Measurements from ENCODE around the gene CST3. TPM values are rescaled to one million over a fixed set of nuclear protein-coding genes. Genes with fewer than 3 reads are reported as not detected.

The CST3 gene
- total RNA-seq, 1 experiment from 2014 or later, result 331 TPM

- no peak within 1 kb of the TSS for H3K9ac ChIP-seq (ENCODE audit: low read length)
- H3K79me2 ChIP-seq (ENCODE audit: low read length), result no peaks in the 10 kb centered on the region
- H3K27ac ChIP-seq (ENCODE audit: low read length), result no peak within 1 kb of the TSS
- H3K36me3 ChIP-seq (ENCODE audit: low read depth, low read length), result no peaks in the 10 kb centered on the region
- no peaks in the 10 kb centered on the region for H3K4me1 ChIP-seq (ENCODE audit: insufficient read depth, low read length)
- H3K4me3 ChIP-seq (ENCODE audit: low read length), result no peak within 1 kb of the TSS
- POLR2A ChIA-PET (ENCODE audit: unreplicated experiment), result no interaction called here
- CTCF ChIA-PET, result interaction anchor here (0.6 kb wide), 1 partner anchor 167 kb away, joined by 3 read pairs; the partner anchor contains the start of gene CSTL1
- no peaks in the 10 kb centered on the region for H3F3A ChIP-seq (ENCODE audit: low read length, unreplicated experiment)
- TF ChIP-seq CTCF (conservative IDR thresholded peaks at IDR 0.05; ENCODE audit: low read depth, low read length) (no peak), EZH2 (IDR thresholded peaks at IDR 0.05; ENCODE audit: low read length, unreplicated experiment) (no peak), EZH2phosphoT487 (IDR thresholded peaks at IDR 0.05; ENCODE audit: borderline replicate concordance, low read length) (no peak)
- ATAC-seq (no peak), DNase-seq (no peak)
- intact Hi-C loops (cut with micrococcal nuclease), result loop anchor here (1.0 to 2.0 kb wide), 2 partner anchors 165 to 255 kb away; partner anchors contain the start of gene NXT1
- peaks cover 12% of the 10 kb centered on the region for H3K27me3 ChIP-seq (ENCODE audit: low read length)
- H4K20me1 ChIP-seq (ENCODE audit: low read length), result no peaks in the 10 kb centered on the region
- H3K9me2 ChIP-seq (replicated peaks; ENCODE audit: low read length), result no peaks in the 10 kb centered on the region
- H3K4me2 ChIP-seq (ENCODE audit: low read length), result 0 out of 2 replicates have a peak within 1 kb of the TSS, but pooled peaks have one; percentile 8
- no peak within 1 kb of the TSS; the same call in 1 of the 2 replicates for H2AFZ ChIP-seq (ENCODE audit: low read length)
- no peaks in the 10 kb centered on the region for H3K9me3 ChIP-seq (ENCODE audit: low read length)
- no TSS peak for BruUV-seq (replicated peaks)
Observed at GRCh38 chr20:23605867-23606651, 31.7 kb downstream of the CST3 start, which contains the start of gene CST9. Gene CST9, minus strand, starts transcription at chr20:23605917. Its CDS starts 53 bp downstream, at chr20:23605864.

GRCh38 chr20:23604306-23604705, 33.4 kb downstream of the CST3 start:
- intact Hi-C loops (cut with micrococcal nuclease), result no loop called here
- no peaks in the 10 kb centered on the region for H4K20me1 ChIP-seq (ENCODE audit: low read length)
- no peaks in the 10 kb centered on the region for H3K4me1 ChIP-seq (ENCODE audit: insufficient read depth, low read length)
- no peaks in the 10 kb centered on the region for H3K9me3 ChIP-seq (ENCODE audit: low read length)
- no peaks in the 10 kb centered on the region for H3K79me2 ChIP-seq (ENCODE audit: low read length)
- H3K4me3 ChIP-seq (ENCODE audit: low read length), result no peak overlapping the region
- no peak overlapping the region for H3K27ac ChIP-seq (ENCODE audit: low read length)
- H3K27me3 ChIP-seq (ENCODE audit: low read length), result peaks cover 25% of the 10 kb centered on the region
- H3K9me2 ChIP-seq (replicated peaks; ENCODE audit: low read length), result no peaks in the 10 kb centered on the region
- ChIA-PET CTCF (no interaction called here), POLR2A (ENCODE audit: unreplicated experiment) (no interaction called here)
- no peak overlapping the region for H2AFZ ChIP-seq (ENCODE audit: low read length)
- H3K9ac ChIP-seq (ENCODE audit: low read length), result no peak overlapping the region
- no peak for ATAC-seq
- no TSS peak for BruUV-seq (replicated peaks)
- H3K4me2 ChIP-seq (ENCODE audit: low read length), result no peak overlapping the region
- no peaks in the 10 kb centered on the region for H3K36me3 ChIP-seq (ENCODE audit: low read depth, low read length)
- DNase-seq, result no peak
- no peak for TF ChIP-seq EZH2 (IDR thresholded peaks at IDR 0.05; ENCODE audit: low read length, unreplicated experiment)
- no peak for TF ChIP-seq CTCF (conservative IDR thresholded peaks at IDR 0.05; ENCODE audit: low read depth, low read length)
- no peak for TF ChIP-seq EZH2phosphoT487 (IDR thresholded peaks at IDR 0.05; ENCODE audit: borderline replicate concordance, low read length)
- H3F3A ChIP-seq (ENCODE audit: low read length, unreplicated experiment), result no peaks in the 10 kb centered on the region

GRCh38 chr20:23603321-23603720, 34.4 kb downstream of the CST3 start:
- intact Hi-C loops (cut with micrococcal nuclease), result no loop called here
- Histone ChIP-seq H3K9me2 (replicated peaks; ENCODE audit: low read length) (no peaks in the 10 kb centered on the region), H2AFZ (ENCODE audit: low read length) (no peak overlapping the region), H3K9ac (ENCODE audit: low read length) (no peak overlapping the region), H3K4me2 (ENCODE audit: low read length) (no peak overlapping the region), H3F3A (ENCODE audit: low read length, unreplicated experiment) (no peaks in the 10 kb centered on the region), H3K27me3 (ENCODE audit: low read length) (peaks cover 28% of the 10 kb centered on the region), H3K27ac (ENCODE audit: low read length) (no peak overlapping the region), H3K4me1 (ENCODE audit: insufficient read depth, low read length) (no peaks in the 10 kb centered on the region), H3K79me2 (ENCODE audit: low read length) (no peaks in the 10 kb centered on the region), H3K9me3 (ENCODE audit: low read length) (no peaks in the 10 kb centered on the region), H3K36me3 (ENCODE audit: low read depth, low read length) (no peaks in the 10 kb centered on the region), H3K4me3 (ENCODE audit: low read length) (no peak overlapping the region), H4K20me1 (ENCODE audit: low read length) (no peaks in the 10 kb centered on the region)
- TF ChIP-seq EZH2phosphoT487 (IDR thresholded peaks at IDR 0.05; ENCODE audit: borderline replicate concordance, low read length), result no peak
- no peak for TF ChIP-seq CTCF (conservative IDR thresholded peaks at IDR 0.05; ENCODE audit: low read depth, low read length)
- TF ChIP-seq EZH2 (IDR thresholded peaks at IDR 0.05; ENCODE audit: low read length, unreplicated experiment), result no peak
- DNase-seq, result no peak
- POLR2A ChIA-PET (ENCODE audit: unreplicated experiment), result no interaction called here
- no TSS peak for BruUV-seq (replicated peaks)
- ATAC-seq, result no peak
- CTCF ChIA-PET, result no interaction called here
